Astrocyte of the cerebellum (primary cell): ENCODE data around the gene BCAN.

ENCODE experiments used
- DNase-seq: peaks from one replicate; pipeline ENCODE4 v3.0.0-alpha.2; 2011; ENCODE audit warnings: low read depth
- H3K4me3 ChIP-seq: 2 replicates; pipeline ENCODE4 v1.5.1; 2011; ENCODE audit warnings: mild to moderate bottlenecking, low read depth, low read length, moderate library complexity
- CTCF ChIP-seq: IDR thresholded peaks from 2 replicates; pipeline ENCODE4 v1.5.1; 2012; ENCODE audit warnings: low read length, low read depth, moderate library complexity, mild to moderate bottlenecking; ENCODE audit errors: missing control alignments
- in situ Hi-C: cut with HindIII; loops from 2 replicates; pipeline ENCODE4 v1.10.0; 2017; ENCODE audit warnings: low sequenced_read_pairs

BCAN gene

GRCh38 chr1:156669794-156670193, 27.9 kb downstream of the BCAN start:
- no peak for DNase-seq
- in situ Hi-C loops: no loop called here
- TF ChIP-seq CTCF: no peak
- H3K4me3 ChIP-seq: no peak overlapping the region

GRCh38 chr1:156670359-156670758, 28.4 kb downstream of the BCAN start:
- H3K4me3 ChIP-seq: no peak overlapping the region
- TF ChIP-seq CTCF: no peak
- DNase-seq: no peak
- in situ Hi-C loops: no loop called here

GRCh38 chr1:156670791-156671190, 28.9 kb downstream of the BCAN start:
- DNase-seq: no peak
- no peak for TF ChIP-seq CTCF
- in situ Hi-C loops: no loop called here
- no peak overlapping the region for H3K4me3 ChIP-seq

GRCh38 chr1:156671804-156672203, 29.9 kb downstream of the BCAN start:
- H3K4me3 ChIP-seq: no peak overlapping the region
- in situ Hi-C loops: no loop called here
- no peak for TF ChIP-seq CTCF
- DNase-seq: no peak

GRCh38 chr1:156673387-156674121, 31.6 kb downstream of the BCAN start:
- TF ChIP-seq CTCF: no peak
- no peak overlapping the region for H3K4me3 ChIP-seq
- DNase-seq: no peak
- in situ Hi-C loops: no loop called here

- TF ChIP-seq CTCF: no peak
- in situ Hi-C loops: no loop called here
- DNase-seq: no peak
- peak overlapping the region; percentile 30 for H3K4me3 ChIP-seq
These were observed 33.5 kb downstream of the BCAN start for GRCh38 chr1:156675210-156676113.
